ENCODE data around the gene PAM.

DNA sequence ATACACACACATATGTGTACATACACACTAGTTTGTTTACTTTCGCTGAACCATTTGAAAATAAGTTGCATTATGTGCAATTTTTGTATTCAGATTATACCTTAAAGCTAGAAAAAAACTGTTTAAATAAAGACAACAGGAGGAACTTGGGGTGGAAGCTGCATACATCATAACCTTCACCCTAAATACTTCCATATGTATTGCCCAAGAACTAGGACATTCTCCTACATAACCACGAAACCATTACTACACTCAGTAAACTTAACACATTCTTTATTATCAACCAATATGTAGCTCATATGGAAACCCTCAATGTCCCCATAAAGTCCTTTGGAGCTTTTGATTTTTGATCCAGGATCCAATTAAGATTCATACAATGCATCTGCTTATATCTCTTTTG lies 281.5 kb downstream of the PAM start:
- no peak for TF ChIP-seq ZNF274 (IDR thresholded peaks at IDR 0.05; ENCODE audit: low read depth, low read length)
- TF ChIP-seq YY1 (IDR thresholded peaks at IDR 0.05; ENCODE audit: insufficient read depth, insufficient read length), result no peak
